ENCODE results near the gene NTN1. TPM values are rescaled to one million over a fixed set of nuclear protein-coding genes. Genes with fewer than 3 reads are reported as not detected.
"Not testable (repeated sequence)": the region's sequence is repeated elsewhere in the genome, so short reads cannot be mapped to it uniquely, and the experiment has no call there.

Gene NTN1
- total RNA-seq, 4 donors from 2014 or later: 5.9 to 11.6 (median 8.5) TPM

DNA sequence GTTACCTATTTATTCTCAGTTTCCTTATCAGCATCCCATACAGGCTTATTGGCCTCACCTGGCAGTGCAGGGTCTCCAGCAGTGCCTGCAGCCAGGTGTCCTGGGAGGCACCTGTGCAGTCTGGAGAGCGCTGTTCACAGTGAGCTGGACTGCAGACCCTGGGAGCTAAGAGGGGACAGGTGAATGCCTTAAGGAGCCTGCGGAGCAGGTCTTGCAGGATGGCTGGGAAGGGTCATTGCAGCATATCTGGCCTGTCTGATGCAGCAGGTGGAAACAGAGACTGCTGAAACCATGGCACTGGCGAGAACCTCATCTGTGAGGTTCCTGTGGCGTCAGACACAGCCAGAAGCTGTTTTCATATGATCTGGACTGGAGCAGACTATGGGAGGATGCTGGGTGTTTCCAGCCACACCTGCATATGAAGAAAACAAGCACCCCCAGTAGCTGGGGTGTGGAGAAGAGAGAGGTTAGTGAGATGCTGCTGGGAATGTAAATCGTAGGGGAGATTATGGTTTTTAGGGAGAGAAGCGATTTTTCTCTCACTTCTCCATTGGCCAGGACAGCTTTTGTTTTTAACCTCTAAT, 77.0 kb downstream of the NTN1 start:
- DNase-seq (ENCODE audit: low spot score in 2 of 2): no peak
- TF ChIP-seq CTCF (IDR thresholded peaks at IDR 0.05): no peak
- no peak for TF ChIP-seq POLR2A (IDR thresholded peaks at IDR 0.05)
- no peak overlapping the region for H3K4me3 ChIP-seq (ENCODE audit: low read depth, poor library complexity, severe bottlenecking)
- intact Hi-C loops (cut with DNase I; ENCODE audit: low total_unique reads): no loop called here
- 80 to 88% methylated on average over 6 of the region's 6 CpGs for WGBS, 2 donors

DNA sequence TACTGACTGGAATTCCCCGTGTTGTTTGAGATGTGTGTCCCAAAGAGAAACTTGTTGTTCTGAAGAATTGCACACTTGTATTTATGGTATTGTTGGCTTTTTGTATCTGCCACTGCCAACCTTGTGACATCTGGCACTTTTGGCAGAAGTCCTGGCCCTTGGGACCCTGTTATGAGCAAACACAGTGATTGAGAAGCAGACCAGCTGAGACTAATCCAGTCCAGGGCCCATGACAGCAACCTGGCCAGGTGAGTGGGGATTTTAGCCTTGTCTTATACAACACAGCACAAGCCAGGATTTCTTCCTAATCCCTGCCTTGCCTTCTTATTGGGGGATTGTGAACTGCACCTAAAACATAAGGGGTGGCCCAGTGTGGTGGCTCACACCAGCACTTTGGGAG, 80.0 kb downstream of the NTN1 start:
- intact Hi-C loops (cut with DNase I; ENCODE audit: low total_unique reads): no loop called here
- TF ChIP-seq CTCF (IDR thresholded peaks at IDR 0.05) (no peak), POLR2A (IDR thresholded peaks at IDR 0.05) (no peak)
- H3K4me3 ChIP-seq (ENCODE audit: low read depth, poor library complexity, severe bottlenecking): no peak overlapping the region
- no peak for DNase-seq (ENCODE audit: low spot score in 2 of 2)
- 56 to 70% methylated on average over 1 of the region's 1 CpG for WGBS, 2 donors

DNA sequence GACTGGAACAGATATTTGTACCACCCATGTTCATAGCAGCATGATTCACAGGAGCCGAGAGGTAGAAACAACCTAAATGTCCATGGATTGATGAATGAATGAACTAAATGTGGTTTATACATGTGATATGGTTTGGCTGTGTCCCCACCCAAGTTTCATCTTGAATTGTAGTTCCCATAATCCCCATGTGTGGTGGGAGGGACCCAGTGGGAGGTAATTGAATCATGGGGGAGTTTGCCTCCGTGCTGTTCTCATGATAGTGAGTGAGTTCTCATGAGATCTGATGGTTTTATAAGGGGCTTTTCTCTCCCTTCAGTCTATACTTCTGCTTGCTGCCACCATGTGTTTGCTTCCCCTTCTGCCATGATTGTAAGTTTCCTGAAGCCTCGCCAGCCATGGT, 81.9 kb downstream of the NTN1 start:
- DNase-seq (ENCODE audit: low spot score in 2 of 2); H3K4me3 ChIP-seq (ENCODE audit: low read depth, poor library complexity, severe bottlenecking); intact Hi-C loops (cut with DNase I; ENCODE audit: low total_unique reads): not testable (repeated sequence)
- WGBS, 2 donors: 91 to 95% methylated on average over 3 of the region's 3 CpGs

- TF ChIP-seq POLR2A (IDR thresholded peaks at IDR 0.05): no peak
- TF ChIP-seq CTCF (IDR thresholded peaks at IDR 0.05): no peak
- DNase-seq (ENCODE audit: low spot score in 2 of 2): no peak
- H3K4me3 ChIP-seq (ENCODE audit: low read depth, poor library complexity, severe bottlenecking): no peak overlapping the region
- 67 to 79% methylated on average over 18 of the region's 18 CpGs for WGBS, 2 donors
- intact Hi-C loops (cut with DNase I; ENCODE audit: low total_unique reads): no loop called here
Observed at GRCh38 chr17:9104370-9105041, 83.2 kb downstream of the NTN1 start.

DNA sequence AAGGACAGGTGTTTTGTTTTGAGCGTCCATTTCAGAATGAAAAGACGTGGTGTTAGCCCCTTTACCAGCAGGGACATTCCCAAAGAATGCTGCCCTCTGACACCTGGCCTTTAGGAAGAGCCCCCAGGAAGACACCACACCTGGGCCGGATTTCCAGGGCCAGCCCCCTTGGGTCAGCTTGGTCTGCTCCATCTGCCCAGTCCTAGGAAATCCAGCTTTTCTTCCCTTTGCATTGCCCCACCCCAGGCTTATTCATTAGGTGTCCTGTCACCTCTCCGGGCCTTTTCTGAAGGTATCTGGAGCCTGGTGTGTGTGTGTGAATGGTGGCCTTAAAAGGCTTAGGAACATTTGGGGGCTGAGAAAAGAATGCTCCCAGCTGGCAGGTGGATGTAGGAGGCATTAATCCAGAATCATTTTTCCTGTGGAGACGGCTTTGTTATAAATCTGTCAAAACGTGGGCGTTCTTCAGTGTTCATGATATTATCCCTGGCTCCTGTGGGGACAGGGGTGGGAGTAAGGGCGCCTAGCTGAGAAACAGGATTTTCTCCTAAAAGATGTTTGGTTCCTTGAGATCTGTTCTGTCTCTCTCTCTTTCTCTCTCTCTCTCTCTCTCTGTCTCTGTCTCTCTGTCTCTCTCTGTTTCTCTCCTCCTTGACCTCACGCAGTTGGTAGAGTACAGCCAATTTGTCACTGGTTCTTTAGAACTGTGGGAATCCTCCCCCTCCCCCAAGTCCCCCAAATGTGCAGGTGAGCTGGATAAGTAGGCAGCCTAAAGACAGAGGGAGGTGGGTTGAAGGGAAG, 84.0 kb downstream of the NTN1 start:
- intact Hi-C loops (cut with DNase I; ENCODE audit: low total_unique reads): no loop called here
- DNase-seq (ENCODE audit: low spot score in 2 of 2): no peak

GRCh38 chr17:9106278-9106677, 85.0 kb downstream of the NTN1 start:
- DNase-seq (ENCODE audit: low spot score in 2 of 2); intact Hi-C loops (cut with DNase I; ENCODE audit: low total_unique reads); H3K4me3 ChIP-seq (ENCODE audit: low read depth, poor library complexity, severe bottlenecking): not testable (repeated sequence)
- WGBS, 2 donors: 73 to 81% methylated on average over 9 of the region's 9 CpGs

More for the DNA sequence above, 84.0 kb downstream of the NTN1 start:
- WGBS, 2 donors: 68 to 70% methylated on average over 9 of the region's 9 CpGs
- TF ChIP-seq POLR2A (IDR thresholded peaks at IDR 0.05) (no peak), CTCF (IDR thresholded peaks at IDR 0.05) (no peak)
- no peak overlapping the region for H3K4me3 ChIP-seq (ENCODE audit: low read depth, poor library complexity, severe bottlenecking)
